Measurements from ENCODE around the gene KLRC4.
"Not testable (repeated sequence)": the region's sequence is repeated elsewhere in the genome, so short reads cannot be mapped to it uniquely, and the experiment has no call there.

Gene KLRC4

DNA sequence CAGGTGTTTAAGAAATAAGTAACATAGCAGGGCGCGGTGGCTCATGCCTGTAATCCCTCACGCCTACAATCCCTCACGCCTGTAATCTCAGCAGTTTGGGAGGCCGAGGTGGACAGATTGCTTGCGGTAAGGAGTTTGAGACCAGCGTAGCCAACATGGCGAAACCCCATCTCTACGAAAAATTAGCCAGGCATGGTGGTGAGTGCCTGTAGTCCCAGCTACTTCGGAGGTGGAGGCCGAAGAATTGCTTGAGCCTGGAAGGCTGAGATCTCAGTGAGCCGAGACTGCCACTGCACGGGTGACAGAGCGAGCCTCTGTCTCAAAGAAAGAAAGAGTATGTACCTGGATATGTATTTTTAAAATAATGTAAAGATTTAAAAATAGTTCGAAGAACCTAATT, 13.4 kb downstream of the KLRC4 start:
- DNase-seq: not testable (repeated sequence)

DNA sequence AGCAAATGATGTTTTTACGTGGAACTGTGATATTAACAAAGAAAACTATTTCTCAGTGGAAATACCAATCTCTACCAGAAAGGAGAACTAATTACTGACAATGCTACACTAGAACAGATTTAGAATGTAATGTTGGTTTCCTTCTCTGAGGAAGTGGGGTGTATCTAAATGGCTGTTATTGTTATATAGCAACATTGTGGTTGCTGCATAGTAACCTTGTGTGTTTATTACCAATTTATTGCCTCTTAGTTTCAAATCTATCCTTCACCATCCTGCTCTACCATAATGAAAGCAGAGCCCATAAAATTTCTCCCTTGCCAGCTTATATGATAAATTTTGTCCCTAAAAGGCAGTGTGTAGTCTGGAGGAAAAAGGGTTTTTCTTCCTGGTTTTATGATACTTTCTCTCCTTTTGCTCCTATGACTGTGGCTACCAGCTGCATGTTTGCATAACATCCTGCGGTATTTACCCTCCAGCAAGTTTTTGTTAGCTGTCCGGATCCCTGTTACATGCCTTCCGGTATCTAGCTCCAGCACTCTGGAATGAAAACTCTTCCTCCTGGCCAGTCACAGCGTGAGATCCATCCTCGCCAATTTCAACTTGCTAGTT, 14.1 kb downstream of the KLRC4 start:
- no peak for DNase-seq

- DNase-seq: peak; percentile 52
Observed at GRCh38 chr12:10394531-10395152, 14.9 kb downstream of the KLRC4 start.

DNA sequence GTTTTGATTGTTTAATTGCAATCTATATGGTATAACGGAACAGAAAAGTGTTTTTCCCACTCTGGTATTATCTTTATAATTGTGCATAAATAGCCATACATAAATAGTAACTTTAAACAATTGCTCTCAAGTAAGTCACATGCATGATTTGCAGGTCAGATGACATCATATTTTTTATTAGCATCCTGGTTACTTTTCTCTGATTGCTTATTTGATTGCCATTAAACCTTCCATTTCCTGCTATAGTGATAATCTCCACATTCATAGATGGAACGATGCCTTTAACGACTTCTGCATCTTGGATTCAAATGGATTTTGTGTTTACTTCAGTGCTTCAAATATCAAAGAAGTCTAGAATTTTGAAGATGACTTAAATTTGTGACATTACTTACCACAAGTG, 16.3 kb downstream of the KLRC4 start:
- no peak for DNase-seq

DNA sequence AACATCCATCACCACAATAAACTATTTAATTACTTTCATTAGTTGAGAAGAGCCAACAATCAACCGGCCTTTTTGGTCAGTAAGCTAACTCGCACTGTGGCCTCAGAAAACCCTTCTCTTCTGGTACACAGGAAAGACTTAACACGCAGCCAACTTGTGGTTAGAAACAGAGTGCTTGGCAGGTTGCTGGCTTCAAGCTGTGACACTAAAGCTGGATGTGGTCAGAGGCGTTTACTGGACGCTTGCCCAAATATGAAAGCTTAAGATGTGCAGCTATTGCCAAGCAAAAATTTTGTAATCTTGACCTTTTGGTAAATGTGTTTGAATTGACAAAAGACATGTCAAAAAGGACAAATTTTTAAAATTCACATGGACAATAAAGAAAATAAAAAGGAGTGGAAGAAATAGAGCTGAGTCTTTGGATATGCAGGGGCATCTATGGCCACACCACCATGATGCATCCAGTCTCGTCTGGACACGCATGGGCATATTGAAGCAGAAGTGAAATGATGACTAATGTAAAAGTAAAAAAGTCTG, 17.1 kb downstream of the KLRC4 start:
- no peak for DNase-seq

GRCh38 chr12:10390991-10391390, 18.6 kb downstream of the KLRC4 start:
- DNase-seq: not testable (repeated sequence)

DNA sequence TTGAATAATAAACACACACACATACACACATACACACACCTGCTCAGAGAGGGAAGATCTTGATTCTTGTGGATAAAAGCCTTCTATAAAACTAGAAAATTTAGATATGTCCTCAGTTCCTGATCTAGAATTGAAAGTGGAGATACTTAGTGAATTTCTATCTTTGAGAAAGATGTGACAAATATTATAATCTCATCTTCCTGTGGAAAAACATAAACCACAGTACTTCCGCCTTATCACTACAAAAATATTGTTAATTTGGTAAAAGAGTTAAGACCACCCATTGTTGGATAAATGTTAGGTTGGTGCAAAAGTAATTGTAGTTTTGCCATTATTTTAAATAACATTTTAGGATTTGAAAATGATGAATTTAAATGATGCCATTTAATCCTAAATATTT, 19.7 kb downstream of the KLRC4 start, which contains the start of gene KLRK1:
Gene KLRK1 (minus strand): TSS at position 138 of the 400 bp plus-strand sequence. CDS start 1,231 bp downstream, outside the sequence.
- DNase-seq: no peak

DNA sequence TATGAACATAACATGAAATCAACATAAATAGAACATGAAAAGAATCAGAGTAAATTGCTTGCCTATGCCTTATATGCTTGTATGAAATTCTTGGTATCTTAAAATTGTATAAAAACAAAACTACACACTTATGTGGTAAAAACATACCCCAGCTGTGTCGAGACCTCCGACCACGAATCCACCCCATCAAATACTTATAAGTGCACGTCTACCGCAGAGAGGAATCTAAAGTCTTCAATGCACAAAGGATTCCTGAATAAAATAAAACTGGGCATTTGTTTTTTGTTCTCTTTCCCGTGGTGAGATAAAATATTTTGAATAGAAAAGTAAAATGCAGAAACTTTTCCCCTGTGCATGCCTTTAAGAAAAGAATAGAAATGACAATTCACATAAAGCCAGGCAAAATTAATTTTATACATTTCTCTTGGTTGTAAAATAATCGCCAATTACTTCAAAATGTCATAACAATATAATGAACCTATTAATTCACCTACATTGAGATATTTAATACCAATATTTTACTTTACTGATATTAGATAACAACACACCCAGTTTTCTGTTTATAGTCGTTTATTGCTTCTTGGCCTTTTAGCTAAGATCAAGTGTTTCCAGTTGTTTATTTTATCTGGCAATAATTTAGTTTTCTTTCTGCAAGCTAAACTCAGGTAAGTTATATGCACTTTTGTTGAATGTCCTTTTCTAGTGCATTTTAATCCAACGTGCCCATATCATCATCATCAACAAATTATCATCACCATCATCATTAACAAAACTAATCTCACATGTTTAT, 20.7 kb downstream of the KLRC4 start:
- no peak for DNase-seq

- not testable (repeated sequence) for DNase-seq
Observed at GRCh38 chr12:10387498-10387897, 22.1 kb downstream of the KLRC4 start.

GRCh38 chr12:10386857-10387256, 22.7 kb downstream of the KLRC4 start:
- DNase-seq: no peak

DNA sequence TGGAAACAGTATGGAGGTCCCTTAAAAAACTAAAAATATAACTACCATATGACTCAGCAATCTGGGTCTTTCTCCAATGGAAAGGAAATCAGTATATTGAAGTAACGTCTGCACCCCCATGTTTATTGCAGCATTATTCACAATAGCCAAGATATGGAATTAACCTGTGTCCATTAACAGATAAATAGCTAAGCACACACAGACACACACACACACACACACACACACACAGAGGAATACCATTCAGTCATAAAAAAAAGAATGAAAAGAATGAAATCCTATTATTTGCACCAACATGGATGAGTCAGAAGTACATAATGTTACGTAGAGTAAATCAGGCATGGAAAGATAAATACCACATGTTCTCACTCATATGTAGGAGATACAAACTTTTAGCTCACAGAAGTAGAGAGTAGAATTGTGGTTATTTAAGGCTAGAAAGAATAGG, 24.4 kb downstream of the KLRC4 start:
- DNase-seq: no peak

GRCh38 chr12:10384191-10384590, 25.4 kb downstream of the KLRC4 start:
- no peak for DNase-seq

- no peak for DNase-seq
Observed at GRCh38 chr12:10381928-10382628, 27.5 kb downstream of the KLRC4 start.

DNA sequence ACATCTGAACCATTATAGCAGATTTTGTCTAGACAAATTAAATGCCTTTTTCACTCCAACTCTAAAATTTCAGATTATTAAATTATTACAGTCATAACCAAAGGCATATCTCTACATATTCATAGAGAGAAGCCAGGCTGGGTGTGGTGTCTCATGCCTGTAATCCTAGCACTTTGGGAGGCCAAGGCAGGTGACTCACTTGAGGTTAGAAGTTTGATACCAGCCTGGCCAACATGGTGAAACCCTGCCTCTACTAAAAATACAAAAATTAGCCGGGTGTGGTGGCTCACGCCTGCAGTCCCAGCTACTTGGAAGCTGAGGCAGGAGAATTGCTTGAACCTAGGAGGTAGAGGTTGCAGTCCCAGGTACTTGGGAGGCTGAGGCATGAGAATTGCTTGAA, 30.8 kb downstream of the KLRC4 start:
- DNase-seq: not testable (repeated sequence)

GRCh38 chr12:10374624-10375018, 34.9 kb downstream of the KLRC4 start:
- no peak for DNase-seq

DNA sequence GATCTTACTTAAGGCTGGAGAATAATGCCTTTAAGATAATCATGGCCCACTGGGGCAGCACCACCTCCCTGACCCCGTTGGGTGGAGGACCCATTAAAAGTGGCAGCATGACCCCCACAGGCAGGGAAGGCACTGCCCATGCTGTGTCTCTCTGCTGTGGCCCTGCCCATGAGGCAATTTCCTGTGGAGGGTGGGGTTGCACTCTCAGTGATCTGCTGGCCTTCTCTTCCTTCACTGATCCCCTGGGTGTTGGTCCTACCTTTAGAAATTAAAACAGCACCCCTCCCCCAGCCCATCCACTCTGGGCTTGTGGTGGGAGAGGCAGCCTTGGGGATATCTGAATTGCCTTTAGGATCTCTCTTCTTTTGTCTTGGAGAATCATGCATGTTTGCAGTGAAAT, 37.0 kb downstream of the KLRC4 start:
- no peak for DNase-seq

DNA sequence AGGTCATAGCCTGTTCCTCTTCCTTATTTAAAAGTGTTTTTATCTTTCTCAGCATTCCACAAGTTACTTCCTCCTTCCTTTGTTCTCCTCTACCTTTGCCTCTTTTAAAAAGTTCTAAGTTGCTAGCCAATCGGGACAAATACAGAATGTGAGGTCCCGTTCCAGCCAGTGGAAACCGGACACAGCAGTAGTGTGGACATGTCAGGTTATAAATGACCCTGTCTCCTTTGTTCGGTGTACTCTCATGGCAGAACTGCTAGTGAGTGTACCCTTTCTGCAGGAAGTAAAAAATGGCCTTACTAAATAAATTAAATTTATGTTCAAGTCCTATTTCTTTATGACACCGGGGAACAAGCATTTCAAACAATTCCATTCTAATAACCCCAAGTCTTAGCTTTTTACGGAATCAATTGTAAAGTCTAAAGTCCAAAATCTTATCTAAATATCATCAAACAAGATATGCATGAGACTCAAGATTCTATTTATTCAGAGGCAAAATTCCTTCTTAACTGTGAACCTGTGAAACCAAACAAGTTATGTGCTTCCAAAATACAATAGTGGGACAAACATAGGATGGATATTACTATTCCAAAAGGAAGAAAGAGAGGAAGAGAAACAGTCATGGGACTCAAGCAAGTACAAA, 37.5 kb downstream of the KLRC4 start:
- not testable (repeated sequence) for DNase-seq

DNA sequence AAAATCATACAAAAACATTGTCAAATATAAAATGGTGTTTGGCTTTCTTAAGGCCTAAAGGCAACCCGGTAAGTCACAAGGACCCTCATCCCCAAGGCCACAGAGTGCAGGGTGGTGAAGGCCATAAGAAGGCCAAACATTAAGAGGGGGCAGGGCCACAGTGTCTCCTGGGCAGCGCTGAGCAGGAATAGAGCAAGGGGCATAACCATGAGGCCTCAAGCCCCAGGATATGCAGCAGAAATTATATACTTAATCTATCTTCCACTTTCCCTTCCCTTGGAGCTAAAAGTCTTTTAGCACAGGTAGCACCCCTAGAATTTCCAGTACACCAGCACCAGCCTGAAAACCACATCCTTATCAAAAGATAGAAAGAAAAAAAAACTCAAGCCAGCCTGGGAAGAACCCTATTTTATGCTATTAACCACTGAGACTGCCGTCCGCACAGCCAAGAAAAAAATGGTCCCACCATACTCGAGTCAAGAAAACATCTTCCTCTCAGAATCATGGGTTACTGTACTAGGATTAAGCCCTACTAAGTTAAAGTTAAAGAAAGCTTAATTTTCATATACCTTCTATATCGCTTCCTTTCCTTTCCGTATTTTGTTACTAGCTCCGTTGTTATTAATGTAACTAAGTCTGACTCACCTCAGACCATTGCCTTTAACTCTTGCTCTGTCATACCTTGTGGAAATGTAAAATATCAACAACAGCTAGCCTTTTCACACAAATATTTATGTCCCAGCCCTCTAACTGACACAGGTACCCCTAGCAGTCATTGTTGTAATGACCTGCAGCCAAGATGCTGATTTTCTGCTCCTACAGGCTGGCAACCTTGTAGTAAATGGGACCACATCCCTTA, 39.8 kb downstream of the KLRC4 start:
- no peak for DNase-seq

- no peak for DNase-seq
Observed at GRCh38 chr12:10368206-10369171, 41.1 kb downstream of the KLRC4 start.

DNA sequence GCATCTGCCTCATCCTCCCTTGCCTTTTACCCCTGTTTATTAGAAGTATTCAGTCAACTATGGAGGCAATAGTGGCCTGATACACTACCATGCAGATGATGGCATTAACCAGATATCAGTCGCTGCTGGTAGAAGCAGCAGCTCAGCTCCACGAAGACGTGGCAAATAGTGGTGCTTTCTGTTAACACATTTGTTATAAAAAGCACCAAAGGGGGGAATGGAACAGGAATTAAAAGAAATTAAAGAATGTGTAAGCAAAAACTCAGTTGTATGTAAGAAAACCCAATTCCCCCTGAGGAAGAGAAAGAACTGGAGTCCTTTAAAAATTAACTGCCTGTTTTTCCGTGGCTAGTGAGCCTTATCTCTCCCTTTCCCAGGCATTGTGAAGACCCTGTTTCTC, 41.8 kb downstream of the KLRC4 start:
- not testable (repeated sequence) for DNase-seq
